GM19043 (cell line): ENCODE measurements around the gene PARD3B.

Experiments used
- ATAC-seq: cut with Tn5 transposase; IDR thresholded peaks from one replicate; pipeline ENCODE4 v1.9.1; 2021; ENCODE audit warnings: low read depth; ENCODE audit not compliant: unreplicated experiment

PARD3B gene

GRCh38 chr2:205280596-205281236, 735.4 kb downstream of the PARD3B start:
- no peak for ATAC-seq

GRCh38 chr2:205283736-205284270, 738.5 kb downstream of the PARD3B start:
- ATAC-seq, result no peak

- no peak for ATAC-seq
Measured at GRCh38 chr2:205284334-205284733, 739.1 kb downstream of the PARD3B start.

DNA sequence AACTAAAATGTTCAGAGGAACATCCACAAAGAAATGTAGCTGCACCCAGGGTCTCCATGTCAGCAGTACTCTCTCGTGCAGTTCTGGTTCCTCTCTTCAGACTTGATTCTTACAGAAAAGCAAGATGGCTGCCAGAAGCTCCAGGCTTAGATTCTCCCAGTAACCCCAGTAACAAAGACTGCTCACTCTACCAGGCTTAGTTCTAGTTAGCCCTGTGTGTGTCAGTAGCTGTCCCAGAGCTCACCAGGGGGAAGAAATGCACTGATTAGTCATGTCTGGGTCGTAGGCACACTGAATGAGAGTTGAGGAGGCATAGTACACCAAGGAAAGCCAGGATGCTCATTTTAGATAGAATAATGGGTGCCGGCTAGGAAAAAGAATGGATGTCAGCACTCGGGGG, 742.0 kb downstream of the PARD3B start:
- no peak for ATAC-seq

DNA sequence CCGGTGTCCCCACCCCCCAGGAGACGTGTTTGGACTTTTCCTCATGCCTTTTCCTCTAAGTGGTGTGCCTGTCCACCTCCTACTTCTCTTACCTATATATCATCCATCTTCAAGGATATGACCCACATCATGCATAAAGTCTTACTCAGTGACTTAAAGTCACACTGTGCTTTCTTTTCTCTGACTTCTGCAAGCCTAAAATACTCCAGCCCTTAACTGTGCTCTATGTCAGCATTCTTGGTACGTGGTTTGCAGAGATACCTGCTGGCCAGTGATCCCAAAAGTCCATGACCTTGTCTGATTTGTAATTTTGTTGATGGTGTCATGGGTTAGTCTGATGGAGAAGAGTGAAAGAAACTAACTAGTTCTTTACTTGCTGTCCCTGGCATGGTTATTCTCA, 743.4 kb downstream of the PARD3B start:
- no peak for ATAC-seq

GRCh38 chr2:205290299-205290698, 745.0 kb downstream of the PARD3B start:
- ATAC-seq, result no peak

- ATAC-seq, result no peak
Measured at GRCh38 chr2:205292665-205293295, 747.5 kb downstream of the PARD3B start.

DNA sequence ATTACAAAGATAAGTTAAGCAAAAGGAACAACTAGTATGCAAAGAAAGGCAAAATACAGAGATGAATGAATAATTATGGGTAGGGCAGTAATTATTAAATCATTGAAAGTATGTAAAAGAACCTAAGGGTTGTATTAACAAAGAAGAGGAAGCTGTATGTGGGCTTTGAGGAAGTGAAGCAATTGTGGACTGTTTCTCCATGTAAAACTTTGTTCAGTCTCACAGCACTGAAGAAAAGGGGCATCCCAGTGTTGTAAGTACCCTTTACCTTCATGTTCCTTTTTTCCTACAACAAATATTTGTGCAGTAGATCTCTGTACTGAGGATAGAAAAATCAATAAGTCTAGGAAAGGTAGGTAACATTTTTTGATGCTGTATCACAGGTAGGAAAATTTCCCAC, 748.3 kb downstream of the PARD3B start:
- ATAC-seq, result no peak

DNA sequence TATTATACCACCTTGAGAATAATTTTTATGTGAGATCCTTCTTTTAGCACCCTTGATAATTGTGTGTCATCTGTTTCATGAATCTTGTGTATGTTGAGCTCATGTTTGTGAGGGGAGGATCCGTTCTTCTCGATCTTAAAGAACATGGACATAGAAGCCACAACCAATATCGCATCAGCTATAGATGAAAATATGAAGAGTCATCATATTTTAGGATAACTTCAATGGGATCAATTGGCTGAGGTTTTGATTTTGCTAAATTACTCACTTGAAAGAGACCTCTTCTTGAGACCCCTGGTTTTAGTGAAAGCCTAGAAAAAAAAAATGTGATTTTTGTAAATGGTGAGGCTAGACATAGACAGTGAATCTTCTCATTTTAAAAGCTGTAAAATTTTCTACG, 751.7 kb downstream of the PARD3B start:
- no peak for ATAC-seq

DNA sequence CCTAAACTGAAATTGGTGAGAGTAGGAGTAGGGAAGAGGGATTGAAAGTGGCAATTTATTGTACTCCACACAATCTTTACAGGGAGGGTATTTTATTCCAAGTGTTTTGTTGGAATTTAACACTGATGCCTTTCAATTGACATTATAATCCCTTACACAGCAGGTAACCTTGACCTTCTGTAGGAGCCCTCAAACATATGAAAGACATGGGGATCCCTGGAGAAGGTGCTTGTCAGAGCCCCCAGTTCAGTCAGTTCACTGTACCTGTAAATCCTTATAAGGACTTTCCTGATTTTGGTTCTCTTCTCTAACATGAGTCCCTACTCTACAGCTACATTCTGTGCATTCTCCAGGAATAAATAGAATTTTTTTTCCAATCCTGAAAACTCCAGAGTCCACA, 752.1 kb downstream of the PARD3B start:
- ATAC-seq, result no peak

GRCh38 chr2:205297846-205298245, 752.6 kb downstream of the PARD3B start:
- ATAC-seq, result no peak

DNA sequence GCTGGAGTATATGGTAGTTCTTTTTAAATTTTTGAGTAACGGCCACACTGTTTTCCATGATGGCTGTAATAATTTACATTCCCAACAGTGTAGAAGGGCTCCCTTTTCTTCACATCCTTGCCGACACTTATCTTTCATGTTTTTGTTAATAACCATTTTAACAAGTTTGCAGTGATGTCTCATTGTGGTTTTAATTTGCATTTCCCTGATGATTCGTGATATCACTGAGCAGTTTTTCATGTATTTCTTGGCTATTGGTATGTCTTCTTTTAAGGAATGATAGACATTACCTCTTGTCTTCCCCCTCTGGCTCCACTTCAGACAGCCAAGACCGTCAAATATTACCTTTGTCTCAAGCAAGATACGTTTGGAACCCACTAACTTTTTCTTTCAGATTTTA, 765.9 kb downstream of the PARD3B start:
- no peak for ATAC-seq

DNA sequence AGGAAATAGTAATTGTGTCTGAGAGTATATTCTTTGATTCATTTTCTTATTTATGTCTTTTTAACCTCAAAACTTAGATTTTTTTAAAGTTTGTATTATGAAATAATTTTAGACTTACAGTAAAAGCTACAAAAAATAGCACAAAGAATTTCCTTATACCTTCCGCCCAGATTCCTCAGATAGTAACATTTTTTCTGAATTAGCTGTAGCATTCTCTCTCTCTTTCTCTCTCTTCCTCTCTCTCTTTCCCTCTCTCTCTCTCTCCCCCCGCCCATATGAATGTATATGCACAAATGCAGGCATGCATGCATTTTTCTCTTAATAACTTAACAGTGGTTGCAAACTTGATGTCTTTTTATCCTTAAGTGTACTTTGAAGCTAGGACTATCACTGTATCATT, 776.0 kb downstream of the PARD3B start:
- ATAC-seq, result no peak

GRCh38 chr2:205323929-205324328, 778.7 kb downstream of the PARD3B start:
- no peak for ATAC-seq

DNA sequence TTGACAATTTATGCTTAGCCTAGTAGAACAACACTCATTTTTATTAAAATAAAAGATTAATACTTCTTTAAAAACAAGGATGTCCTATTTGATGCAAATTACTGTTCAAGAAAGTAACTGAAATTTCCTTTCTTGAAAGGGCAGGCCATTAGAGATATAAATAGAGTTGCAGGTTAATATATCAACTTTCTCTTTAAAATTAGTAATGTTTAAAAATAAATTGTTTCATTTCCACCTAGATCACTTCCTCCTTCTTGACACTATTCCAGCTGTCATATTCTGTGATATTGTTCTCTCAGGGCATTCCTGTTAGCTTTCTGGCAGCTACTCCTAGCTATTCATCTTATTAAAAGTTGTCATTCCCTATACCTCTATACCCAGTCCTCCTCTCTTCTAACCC, 779.1 kb downstream of the PARD3B start:
- ATAC-seq, result peak; percentile 80

- ATAC-seq, result no peak
Measured at GRCh38 chr2:205333351-205333750, 788.1 kb downstream of the PARD3B start.

GRCh38 chr2:205337274-205337673, 792.0 kb downstream of the PARD3B start:
- ATAC-seq, result no peak

DNA sequence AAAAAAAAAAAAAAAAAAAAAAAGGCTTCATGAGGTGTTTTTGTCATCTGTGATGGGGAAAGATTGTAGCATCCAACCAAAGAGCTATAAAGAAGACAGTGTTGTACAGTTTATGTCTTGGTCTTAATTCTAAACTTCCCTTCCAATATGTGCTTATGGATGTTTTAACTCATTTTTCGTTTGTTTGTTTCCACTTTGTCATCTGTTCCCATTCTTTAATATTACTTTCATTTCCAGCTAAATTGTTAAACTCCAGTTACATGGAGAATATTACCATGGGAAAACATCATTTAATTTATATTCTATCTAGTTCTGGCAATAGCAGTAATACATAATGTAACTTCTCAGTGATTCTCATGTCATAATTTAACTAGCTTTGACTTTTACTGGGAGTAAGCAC, 792.9 kb downstream of the PARD3B start:
- no peak for ATAC-seq

DNA sequence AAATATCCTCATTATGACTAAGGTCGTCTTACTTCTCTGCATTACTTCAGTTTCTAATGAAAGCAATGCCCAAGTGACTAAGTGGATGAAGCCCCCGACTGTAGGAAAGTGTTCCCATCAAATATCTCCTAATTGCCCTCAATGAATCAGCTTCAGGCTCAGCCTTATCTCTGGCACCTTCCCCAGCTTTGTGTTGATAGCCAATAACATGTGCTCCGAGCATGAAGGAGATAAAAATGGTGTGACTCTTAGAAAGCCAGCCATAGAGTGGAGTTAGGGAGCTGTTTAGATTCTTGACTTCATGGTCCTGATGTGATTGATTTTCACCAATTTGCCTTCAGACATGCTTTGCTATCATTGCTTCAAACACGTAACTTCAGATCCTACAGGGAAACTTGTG, 797.8 kb downstream of the PARD3B start:
- ATAC-seq, result no peak

GRCh38 chr2:205346649-205347048, 801.4 kb downstream of the PARD3B start:
- ATAC-seq, result no peak

GRCh38 chr2:205347899-205348298, 802.6 kb downstream of the PARD3B start:
- ATAC-seq, result no peak

DNA sequence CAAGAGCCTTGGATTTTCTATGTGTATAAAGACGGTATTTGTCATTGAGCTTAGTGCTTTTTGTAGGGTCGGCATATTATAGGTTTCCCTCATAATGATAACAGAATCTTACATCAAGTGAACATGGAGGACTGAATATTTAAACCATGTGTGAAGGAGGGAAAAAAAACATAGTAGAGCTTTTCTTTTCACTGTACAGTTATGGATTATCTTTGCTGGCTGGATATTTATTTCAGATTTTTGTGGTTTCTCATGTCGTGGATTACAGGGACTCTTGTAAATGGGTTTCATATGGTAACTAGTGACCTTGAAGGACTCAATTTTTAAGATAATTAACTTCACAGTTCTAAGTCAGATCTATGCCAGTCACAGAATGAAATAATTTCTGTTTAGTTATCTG, 806.8 kb downstream of the PARD3B start:
- no peak for ATAC-seq
